WTC11 (cell line): ENCODE results near the gene EEFSEC.

Experiments
- CREB1 ChIP-seq: sonication (generic); formaldehyde crosslinking; IDR thresholded peaks from 2 replicates; pipeline ENCODE4 v1.8.0; 2023; ENCODE audit warnings: mild to moderate bottlenecking, missing genetic modification reagents
- CTCF ChIP-seq: fragments of 200-600 bp; IDR thresholded peaks from 2 replicates; pipeline ENCODE4 v1.8.0; 2022; ENCODE audit warnings: antibody characterized with exemption
- E2F5 ChIP-seq: sonication (generic); formaldehyde crosslinking; IDR thresholded peaks from 2 replicates; pipeline ENCODE4 v1.8.1; 2022; ENCODE audit warnings: mild to moderate bottlenecking, moderate library complexity, missing genetic modification reagents
- HMGXB4 ChIP-seq: sonication (generic); formaldehyde crosslinking; IDR thresholded peaks from 2 replicates; pipeline ENCODE4 v1.8.1; 2023; ENCODE audit warnings: mild to moderate bottlenecking, moderate library complexity, missing genetic modification reagents
- IRF1 ChIP-seq: sonication (generic); formaldehyde crosslinking; IDR thresholded peaks from 2 replicates; pipeline ENCODE4 v1.8.0; 2023; ENCODE audit warnings: missing genetic modification reagents
- RELA ChIP-seq: sonication (generic); formaldehyde crosslinking; IDR thresholded peaks from 2 replicates; pipeline ENCODE4 v1.8.1; 2022; ENCODE audit warnings: missing genetic modification reagents, mild to moderate bottlenecking, borderline replicate concordance
- SP1 ChIP-seq: sonication (generic); formaldehyde crosslinking; conservative IDR thresholded peaks from 2 replicates; pipeline ENCODE4 v1.8.1; 2022; ENCODE audit warnings: missing genetic modification reagents
- ZNF423 ChIP-seq: fragments of 250-450 bp; sonication (Bioruptor Pico); IDR thresholded peaks from 2 replicates; pipeline ENCODE4 v2.1.2; 2022; ENCODE audit warnings: mild to moderate bottlenecking, moderate library complexity
- TF ChIP-seq, protein P1 (sequence below): sonication (generic); formaldehyde crosslinking; IDR thresholded peaks from 2 replicates; pipeline ENCODE4 v1.8.0; 2022; ENCODE audit warnings: mild to moderate bottlenecking, missing genetic modification reagents

GRCh38 chr3:128432971-128433836, 279.9 kb downstream of the EEFSEC start:
- TF ChIP-seq CTCF (no peak), CREB1 (no peak), IRF1 (no peak), ZNF423 (CRISPR knock-in tag) (peak; percentile 93), RELA (CRISPR knock-in tag) (0 out of 2 replicates have a peak, but pooled peaks have one; percentile 33), SP1 (CRISPR knock-in tag) (no peak; the same call in 1 of the 2 replicates), E2F5 (CRISPR knock-in tag) (peak; percentile 28; the same call in 1 of the 2 replicates), HMGXB4 (CRISPR knock-in tag) (no peak)
- TF ChIP-seq, protein P1, sequence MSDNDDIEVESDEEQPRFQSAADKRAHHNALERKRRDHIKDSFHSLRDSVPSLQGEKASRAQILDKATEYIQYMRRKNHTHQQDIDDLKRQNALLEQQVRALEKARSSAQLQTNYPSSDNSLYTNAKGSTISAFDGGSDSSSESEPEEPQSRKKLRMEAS = no peak
